Endothelial cell of umbilical vein (primary cell): ENCODE data around the gene VAMP2. TPM values are rescaled to one million over a fixed set of nuclear protein-coding genes. Genes with fewer than 3 reads are reported as not detected.

Experiments used
- BruUV-seq: library from RNA; stranded (reverse); fragments of 400-500 nt; replicated peaks from 2 replicates; lab custom pipeline; 2021; lab: Mats Ljungman, UMichigan
- CTCF ChIA-PET: fragments of 300-600, 350-600 bp; sonication (Branson Sonifier 250); formaldehyde crosslinking; loops from one replicate; lab custom pipeline; 2021; ENCODE audit warnings: antibody characterized with exemption, inconsistent platforms; lab: Charles Lee
- POLR2A ChIA-PET: fragments of 300-600, 350-600 bp; sonication (Branson Sonifier 250); formaldehyde crosslinking; loops from one replicate; lab custom pipeline; 2021; ENCODE audit warnings: antibody characterized with exemption, inconsistent platforms; lab: Charles Lee
- DNase-seq: peaks from one replicate; pipeline ENCODE4 v3.0.0-alpha.2; 2011; ENCODE audit warnings: low read depth, low spot score
- FAIRE-seq: peaks from 2 replicates; lab custom pipeline; 2011; peaks lifted over from hg19 to GRCh38; lab: Jason Lieb, UNC
- H2AFZ ChIP-seq: 2 replicates; pipeline ENCODE4 v1.6.0; 2012; ENCODE audit warnings: low read depth, low read length, control low read depth, inconsistent platforms
- H3K27ac ChIP-seq: 2 replicates; pipeline ENCODE4 v1.5.1; 2011; ENCODE audit warnings: low read depth, mild to moderate bottlenecking, control low read depth, low read length, moderate library complexity; ENCODE audit not compliant: insufficient read depth
- H3K27me3 ChIP-seq, 2 experiments: 2 replicates each; pipeline versions ENCODE4 v1.6.0 to v1.6.1; 2011; ENCODE audit warnings: low read length in 2 of 2, mixed read lengths in 1 of 2; ENCODE audit not compliant: control insufficient read depth in 2 of 2, insufficient read depth in 2 of 2
- H3K36me3 ChIP-seq, 2 experiments: 2 replicates in 1 of 2; 3 replicates in 1 of 2; pipeline ENCODE4 v1.5.1; 2011; ENCODE audit warnings: low read length in 2 of 2, mild to moderate bottlenecking in 1 of 2, moderate library complexity in 1 of 2; ENCODE audit not compliant: control insufficient read depth in 2 of 2, insufficient read depth in 2 of 2; ENCODE audit errors: extremely low read depth in 1 of 2
- H3K4me1 ChIP-seq: 3 replicates; pipeline ENCODE4 v1.5.1; 2011; ENCODE audit warnings: mild to moderate bottlenecking, low read length; ENCODE audit not compliant: control insufficient read depth, insufficient read depth; ENCODE audit errors: extremely low read depth
- H3K4me2 ChIP-seq: 2 replicates; pipeline ENCODE4 v1.6.1; 2011; ENCODE audit warnings: low read length, control low read depth, mixed read lengths; ENCODE audit not compliant: insufficient read depth
- H3K4me3 ChIP-seq, 3 experiments: fragments of 200-600 bp in 1 of 3; sonication (generic), shearing (Covaris generic) in 1 of 3; replicated peaks in 1 of 3; 2 replicates each; pipeline ENCODE4 v1.5.1; 2011 to 2016; ENCODE audit warnings: control low read depth in 3 of 3, low read length in 3 of 3, mild to moderate bottlenecking in 2 of 3, inconsistent platforms in 1 of 3, low read depth in 1 of 3, moderate library complexity in 1 of 3; ENCODE audit not compliant: insufficient read depth in 1 of 3
- H3K79me2 ChIP-seq: 2 replicates; pipeline ENCODE4 v1.6.0; 2012; ENCODE audit warnings: low read length, inconsistent platforms; ENCODE audit not compliant: control insufficient read depth, insufficient read depth
- H3K9ac ChIP-seq: replicated peaks from 2 replicates; pipeline ENCODE3; 2011; ENCODE audit warnings: low read length, control low read depth; ENCODE audit not compliant: insufficient read depth; ENCODE audit errors: extremely low read depth
- H3K9me1 ChIP-seq: replicated peaks from 3 replicates; pipeline ENCODE4 v1.6.0; 2011; ENCODE audit warnings: mild to moderate bottlenecking, low read length; ENCODE audit not compliant: control insufficient read depth, insufficient read depth; ENCODE audit errors: extremely low read depth
- H3K9me3 ChIP-seq: replicated peaks from 2 replicates; pipeline ENCODE4 v1.5.1; 2012; ENCODE audit warnings: low read length, inconsistent platforms; ENCODE audit not compliant: control insufficient read depth, insufficient read depth
- H4K20me1 ChIP-seq: replicated peaks from 2 replicates; pipeline ENCODE3; 2011; ENCODE audit warnings: mild to moderate bottlenecking, low read length; ENCODE audit not compliant: control insufficient read depth, insufficient read depth; ENCODE audit errors: extremely low read depth
- CTCF ChIP-seq, 2 donors: IDR thresholded peaks; 1 replicate in 1 of 2; 2 replicates in 1 of 2; pipeline ENCODE4 v1.5.1; 2011; ENCODE audit warnings: low read length in 2 of 2, mild to moderate bottlenecking in 2 of 2, moderate library complexity in 2 of 2, control low read depth in 1 of 2, inconsistent platforms in 1 of 2, low read depth in 1 of 2; ENCODE audit not compliant: insufficient read depth in 1 of 2; ENCODE audit errors: extremely low read depth in 1 of 2
- EZH2 ChIP-seq: IDR thresholded peaks from 2 replicates; pipeline ENCODE4 v1.6.1; 2012; ENCODE audit warnings: borderline replicate concordance, low read depth, mild to moderate bottlenecking, moderate library complexity, low read length, inconsistent platforms; ENCODE audit not compliant: severe bottlenecking
- FOS ChIP-seq: IDR thresholded peaks from 2 replicates; pipeline ENCODE4 v1.6.1; 2011; ENCODE audit warnings: mild to moderate bottlenecking, low read length, moderate library complexity, borderline replicate concordance; ENCODE audit not compliant: insufficient read depth
- GATA2 ChIP-seq: IDR thresholded peaks from 2 replicates; pipeline ENCODE4 v1.7.0; 2011; ENCODE audit warnings: low read depth, mild to moderate bottlenecking, moderate library complexity, mixed read lengths, low read length; ENCODE audit not compliant: insufficient read length, insufficient read depth
- JUN ChIP-seq: IDR thresholded peaks from 2 replicates; pipeline ENCODE4 v1.6.1; 2011; ENCODE audit warnings: borderline replicate concordance, low read depth; ENCODE audit not compliant: insufficient read length, insufficient read depth
- MAX ChIP-seq: IDR thresholded peaks from 2 replicates; pipeline ENCODE4 v1.6.1; 2011; ENCODE audit not compliant: insufficient read depth, insufficient read length
- MYC ChIP-seq: IDR thresholded peaks from one replicate; pipeline ENCODE4 v1.6.1; 2011; ENCODE audit warnings: mild to moderate bottlenecking, low read depth, low read length
- POLR2A ChIP-seq: IDR thresholded peaks from 2 replicates; pipeline ENCODE4 v1.6.1; 2012; ENCODE audit warnings: low read depth, mild to moderate bottlenecking, control low read depth, low read length
- POLR2AphosphoS5 ChIP-seq: IDR thresholded peaks from 2 replicates; pipeline ENCODE4 v1.6.1; 2012; ENCODE audit warnings: low read depth, mild to moderate bottlenecking, control low read depth, low read length, moderate library complexity; ENCODE audit not compliant: insufficient read depth
- dilution Hi-C: fragments of 300-500 bp; cut with MboI; formaldehyde crosslinking; loops from one replicate; pipeline ENCODE4 v1.15.0; 2019; ENCODE audit warnings: low sequenced_read_pairs; ENCODE audit not compliant: extremely low pct_ligation_motif_present
- intact Hi-C: fragments of 100-400 bp; cut with micrococcal nuclease; formaldehyde crosslinking; loops from one replicate; pipeline ENCODE4 v1.10.0; 2022
- polyA plus RNA-seq, 4 experiments: library from polyadenylated mRNA; depleted of rRNA in 3 of 4; stranded (reverse) in 3 of 4; unstranded in 1 of 4; fragments of >200 nt; gene quantifications; 2 replicates each; pipeline versions ENCODE4 v1.2.1 to v1.2.3, GENCODE V29; 2011 to 2012; ENCODE audit warnings: missing spikeins in 1 of 4
- total RNA-seq: library from RNA; stranded (reverse); gene quantifications from 2 replicates; pipeline ENCODE4 v1.2.3, GENCODE V29; 2021

Gene VAMP2
- total and polyA plus RNA-seq, 2 donors (not counting 3 experiments of a cell fraction or from before 2014, with no cell fraction given): 35.9 to 38.0 TPM

GRCh38 chr17:8156246-8156992 is 6.3 kb downstream of the VAMP2 start:
- POLR2A ChIA-PET: interaction anchor here (3.9 kb wide), 1 partner anchor 17 kb away, joined by 33 read pairs; no protein-coding TSS in a partner anchor
- CTCF ChIA-PET: interaction anchor here (0.6 to 6.3 kb wide), 7 partner anchors 17 to 96 kb away, joined by 3 to 72 read pairs (median 5); partner anchors contain the start of genes CTC1 and HES7
- no peak for TF ChIP-seq GATA2
- peak; percentile 69 for TF ChIP-seq MAX
- TF ChIP-seq POLR2AphosphoS5: peak; percentile 65
- Histone ChIP-seq H3K4me3 (peak overlapping the region in 2 of 3 experiments; percentile 24 to 62), H3K79me2 (peaks cover 6% of the 10 kb centered on the region), H3K4me2 (peak overlapping the region; percentile 33), H3K36me3 (peaks cover 2 to 6% of the 10 kb centered on the region in 2 experiments), H3K9ac (peak overlapping the region; percentile 78), H3K27me3 (no peaks in the 10 kb centered on the region), H3K27ac (peak overlapping the region; percentile 99), H3K4me1 (peaks cover 43% of the 10 kb centered on the region), H2AFZ (no peak overlapping the region), H4K20me1 (no peaks in the 10 kb centered on the region), H3K9me1 (no peaks in the 10 kb centered on the region), H3K9me3 (no peaks in the 10 kb centered on the region)
- DNase-seq (peak; percentile 100), FAIRE-seq (peak; percentile 99)
- intact Hi-C loops (loop anchor here (1.0 to 2.0 kb wide), 5 partner anchors 16 to 64 kb away; no protein-coding TSS in a partner anchor), dilution Hi-C loops (no loop called here)
- no TSS peak for BruUV-seq

- H3K9ac ChIP-seq: peak overlapping the region; percentile 68
- peak overlapping the region; percentile 9 for H3K4me2 ChIP-seq
- no peak for FAIRE-seq
- H4K20me1 ChIP-seq: no peaks in the 10 kb centered on the region
- peaks cover 3% of the 10 kb centered on the region for H3K79me2 ChIP-seq
- POLR2A ChIA-PET: interaction anchor here (3.9 kb wide), 1 partner anchor 17 kb away, joined by 33 read pairs; no protein-coding TSS in a partner anchor
- peaks cover 43% of the 10 kb centered on the region for H3K4me1 ChIP-seq
- peak overlapping the region in 2 of 3 experiments; percentile 24 to 62 for H3K4me3 ChIP-seq
- peaks cover 2 to 4% of the 10 kb centered on the region in 2 experiments for H3K36me3 ChIP-seq
- BruUV-seq: no TSS peak
- CTCF ChIA-PET: interaction anchor here (1.2 to 6.3 kb wide), 4 partner anchors 17 to 95 kb away, joined by 3 to 72 read pairs (median 5); partner anchors contain the start of gene HES7
- H3K9me3 ChIP-seq: no peaks in the 10 kb centered on the region
- no peak for TF ChIP-seq FOS
- no peak for TF ChIP-seq MAX
- TF ChIP-seq MYC: no peak
- TF ChIP-seq POLR2AphosphoS5: no peak
- no peak for TF ChIP-seq EZH2
- no peak for TF ChIP-seq GATA2
- TF ChIP-seq JUN: no peak
- TF ChIP-seq POLR2A: no peak
- TF ChIP-seq CTCF (IDR thresholded peaks at IDR 0.05; ENCODE audit: extremely low read depth in 1 of 2, insufficient read depth in 1 of 2, low read depth in 1 of 2, low read length in 2 of 2): no peak
- H3K27ac ChIP-seq: peak overlapping the region; percentile 99
- intact Hi-C loops: loop anchor here (1.0 to 2.0 kb wide), 5 partner anchors 17 to 65 kb away; no protein-coding TSS in a partner anchor
- H3K27me3 ChIP-seq: no peaks in the 10 kb centered on the region
- no peaks in the 10 kb centered on the region for H3K9me1 ChIP-seq
- H2AFZ ChIP-seq: no peak overlapping the region
- dilution Hi-C loops: no loop called here
- DNase-seq: no peak
These were observed 6.8 kb downstream of the VAMP2 start for GRCh38 chr17:8155996-8156245.
